Keratinocyte (primary cell): Measurements from ENCODE around the gene SH2D2A. TPM values are rescaled to one million over a fixed set of nuclear protein-coding genes. Genes with fewer than 3 reads are reported as not detected.

Experiments used
- DNase-seq: peaks from one replicate; pipeline ENCODE4 v3.0.0-alpha.2; 2011; ENCODE audit warnings: low read depth, missing footprints, low spot score
- FAIRE-seq: peaks from 2 replicates; lab custom pipeline; 2011; peaks lifted over from hg19 to GRCh38; lab: Jason Lieb, UNC
- H2AFZ ChIP-seq: 2 replicates; pipeline ENCODE4 v1.6.0; 2012; ENCODE audit warnings: low read length, control low read depth, inconsistent platforms; ENCODE audit not compliant: control insufficient read depth
- H3K27ac ChIP-seq: 2 replicates; pipeline ENCODE4 v1.5.1; 2011; ENCODE audit warnings: low read length; ENCODE audit not compliant: control insufficient read depth, insufficient read depth
- H3K27me3 ChIP-seq: 3 replicates; pipeline ENCODE4 v1.6.0; 2011; ENCODE audit warnings: low read length; ENCODE audit not compliant: control insufficient read depth, insufficient read depth; ENCODE audit errors: extremely low read depth
- H3K36me3 ChIP-seq, 2 experiments: 2 replicates in 1 of 2; 3 replicates in 1 of 2; pipeline ENCODE4 v1.5.1; 2011; ENCODE audit warnings: low read length in 2 of 2, mild to moderate bottlenecking in 1 of 2; ENCODE audit not compliant: control insufficient read depth in 2 of 2, insufficient read depth in 2 of 2; ENCODE audit errors: extremely low read depth in 1 of 2
- H3K4me1 ChIP-seq: 3 replicates; pipeline ENCODE4 v1.5.1; 2011; ENCODE audit warnings: low read length; ENCODE audit not compliant: control insufficient read depth, insufficient read depth; ENCODE audit errors: extremely low read depth
- H3K4me2 ChIP-seq: 3 replicates; pipeline ENCODE4 v1.6.0; 2011; ENCODE audit warnings: low read depth, low read length; ENCODE audit not compliant: control insufficient read depth, insufficient read depth; ENCODE audit errors: extremely low read depth
- H3K4me3 ChIP-seq, 3 experiments: fragments of 200-600 bp in 1 of 3; sonication (generic) in 1 of 3; 2 replicates in 2 of 3; 3 replicates in 1 of 3; pipeline ENCODE4 v1.5.1; 2011 to 2016; ENCODE audit warnings: low read length in 3 of 3, mild to moderate bottlenecking in 3 of 3, control low read depth in 2 of 3, inconsistent platforms in 1 of 3, low read depth in 1 of 3, mixed read lengths in 1 of 3, mixed run types in 1 of 3, moderate library complexity in 1 of 3; ENCODE audit not compliant: control insufficient read depth in 2 of 3, insufficient read depth in 2 of 3; ENCODE audit errors: extremely low read depth in 1 of 3
- H3K79me2 ChIP-seq: 2 replicates; pipeline ENCODE4 v1.6.0; 2012; ENCODE audit warnings: low read length; ENCODE audit not compliant: control insufficient read depth, insufficient read depth
- H3K9ac ChIP-seq: 3 replicates; pipeline ENCODE4 v1.6.0; 2011; ENCODE audit warnings: low read length; ENCODE audit not compliant: control insufficient read depth, insufficient read depth; ENCODE audit errors: extremely low read depth
- H3K9me1 ChIP-seq: 3 replicates; pipeline ENCODE4 v1.6.0; 2011; ENCODE audit warnings: low read length; ENCODE audit not compliant: control insufficient read depth, insufficient read depth; ENCODE audit errors: extremely low read depth
- H3K9me3 ChIP-seq: 2 replicates; pipeline ENCODE4 v1.5.1; 2012; ENCODE audit warnings: low read depth, low read length; ENCODE audit not compliant: control insufficient read depth
- H4K20me1 ChIP-seq: 3 replicates; pipeline ENCODE4 v1.6.0; 2011; ENCODE audit warnings: low read length; ENCODE audit not compliant: control insufficient read depth, insufficient read depth; ENCODE audit errors: extremely low read depth
- CTCF ChIP-seq, 3 experiments: IDR thresholded peaks in 1 of 3; conservative IDR thresholded peaks in 1 of 3; optimal IDR thresholded peaks in 1 of 3; 2 replicates in 2 of 3; 3 replicates in 1 of 3; pipeline versions ENCODE3 to v1.5.1; 2011; ENCODE audit warnings: low read length in 3 of 3, mild to moderate bottlenecking in 3 of 3, moderate library complexity in 2 of 3, control low read depth in 1 of 3, inconsistent platforms in 1 of 3; ENCODE audit not compliant: insufficient read depth in 2 of 3; ENCODE audit errors: extremely low read depth in 1 of 3
- EZH2 ChIP-seq: IDR thresholded peaks from one replicate; pipeline ENCODE4 v1.6.1; 2012; ENCODE audit warnings: inconsistent platforms, mild to moderate bottlenecking, low read length, moderate library complexity
- dilution Hi-C: fragments of 300-500 bp; cut with MboI; formaldehyde crosslinking; loops from one replicate; pipeline ENCODE4 v1.7.0; 2020; ENCODE audit warnings: low sequenced_read_pairs; ENCODE audit not compliant: extremely low pct_ligation_motif_present
- polyA plus RNA-seq, 5 experiments: library from polyadenylated mRNA; depleted of rRNA in 3 of 5; stranded (reverse) in 3 of 5; stranded (forward) in 1 of 5; unstranded in 1 of 5; fragments of >200 nt; gene quantifications; 1 replicate in 1 of 5; 2 replicates in 3 of 5; 3 replicates in 1 of 5; pipeline versions ENCODE4 v1.2.1 to v1.2.3, GENCODE V29; 2011 to 2012; ENCODE audit warnings: missing spikeins in 2 of 5, low read depth in 1 of 5, low replicate concordance in 1 of 5

SH2D2A gene
- polyA plus RNA-seq, 1 donor (not counting 4 experiments of a cell fraction or from before 2014, with no cell fraction given): 2.5 TPM

DNA sequence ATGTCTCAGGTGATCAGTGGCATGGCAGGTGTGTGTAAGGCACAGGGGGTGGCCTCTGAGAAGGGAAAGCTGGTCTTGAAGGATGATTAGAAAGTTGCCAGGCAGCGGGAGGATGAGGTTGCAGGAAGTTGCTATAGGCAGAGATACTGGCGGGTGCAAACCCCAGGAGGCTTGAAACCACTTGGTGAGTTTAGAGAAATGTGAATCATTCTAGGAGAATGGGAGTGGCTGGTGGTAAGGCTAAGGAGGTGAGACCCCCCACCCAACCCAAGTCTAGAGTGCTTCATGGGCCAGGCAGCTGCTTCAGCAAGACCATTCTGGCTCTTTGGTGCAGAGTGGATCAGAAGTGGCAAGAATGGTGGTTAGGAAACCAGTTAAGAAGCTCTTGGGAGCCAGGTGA lies 9.0 kb downstream of the SH2D2A start:
- DNase-seq: no peak
- no peak for FAIRE-seq
- dilution Hi-C loops: no loop called here

GRCh38 chr1:156806512-156807440 lies 9.9 kb downstream of the SH2D2A start:
- no peak overlapping the region for H3K4me3 ChIP-seq
- H3K9ac ChIP-seq: no peak overlapping the region
- FAIRE-seq: no peak
- H2AFZ ChIP-seq: no peak overlapping the region
- no peak overlapping the region for H3K4me2 ChIP-seq
- no peak for TF ChIP-seq CTCF (optimal IDR thresholded peaks at IDR 0.05 in 1 of 3, IDR thresholded peaks at IDR 0.05 in 1 of 3, conservative IDR thresholded peaks at IDR 0.05 in 1 of 3; ENCODE audit: extremely low read depth in 1 of 3, insufficient read depth in 2 of 3, low read length in 3 of 3)
- no peak for TF ChIP-seq EZH2
- peaks cover 12% of the 10 kb centered on the region for H3K4me1 ChIP-seq
- no peak for DNase-seq
- no peaks in the 10 kb centered on the region for H3K27me3 ChIP-seq
- H3K79me2 ChIP-seq: no peaks in the 10 kb centered on the region
- H3K36me3 ChIP-seq: peaks cover under 1 to 4% of the 10 kb centered on the region in 2 experiments
- no peak overlapping the region for H3K27ac ChIP-seq
- H3K9me3 ChIP-seq: no peaks in the 10 kb centered on the region
- dilution Hi-C loops: no loop called here
- no peaks in the 10 kb centered on the region for H3K9me1 ChIP-seq
- H4K20me1 ChIP-seq: no peaks in the 10 kb centered on the region

More for the DNA sequence above, 9.0 kb downstream of the SH2D2A start:
- Histone ChIP-seq H3K9me3 (no peaks in the 10 kb centered on the region), H3K9me1 (no peaks in the 10 kb centered on the region), H3K27me3 (no peaks in the 10 kb centered on the region), H3K4me1 (peaks cover 15% of the 10 kb centered on the region), H2AFZ (no peak overlapping the region), H3K9ac (no peak overlapping the region), H4K20me1 (no peaks in the 10 kb centered on the region), H3K79me2 (no peaks in the 10 kb centered on the region), H3K36me3 (peaks cover 0 to 4% of the 10 kb centered on the region in 2 experiments), H3K4me3 (no peak overlapping the region), H3K27ac (no peak overlapping the region), H3K4me2 (no peak overlapping the region)
- no peak for TF ChIP-seq CTCF (optimal IDR thresholded peaks at IDR 0.05 in 1 of 3, IDR thresholded peaks at IDR 0.05 in 1 of 3, conservative IDR thresholded peaks at IDR 0.05 in 1 of 3; ENCODE audit: extremely low read depth in 1 of 3, insufficient read depth in 2 of 3, low read length in 3 of 3)
- TF ChIP-seq EZH2: no peak
